ENCODE results near the gene EPB41L5.

- TF ChIP-seq POLR2AphosphoS5 (IDR thresholded peaks at IDR 0.05; ENCODE audit: low read depth, low read length), result no peak
- TF ChIP-seq TAF1 (IDR thresholded peaks at IDR 0.05; ENCODE audit: borderline replicate concordance, insufficient read depth, low read length), result no peak
- TF ChIP-seq REST (IDR thresholded peaks at IDR 0.05; ENCODE audit: insufficient read depth in 1 of 2, low read depth in 2 of 2, low read length in 2 of 2), result no peak
- no peak for TF ChIP-seq SIN3A (IDR thresholded peaks at IDR 0.05; ENCODE audit: borderline replicate concordance, insufficient read depth, low read length)
- TF ChIP-seq FOXP2 (optimal IDR thresholded peaks at IDR 0.05; ENCODE audit: borderline replicate concordance, extremely low read depth, extremely low read length, insufficient read depth), result no peak
Observed at GRCh38 chr2:120142528-120143219, 129.8 kb downstream of the EPB41L5 start.
